ENCODE results near the gene RPH3AL. TPM values are rescaled to one million over a fixed set of nuclear protein-coding genes. Genes with fewer than 3 reads are reported as not detected.

RPH3AL gene
- total RNA-seq, 4 donors from 2014 or later: 9.9 to 44.7 (median 21.5) TPM

- H3K4me3 ChIP-seq: no peak overlapping the region
- peaks cover 0 to 12% of the 10 kb centered on the region in 2 donors for H3K4me1 ChIP-seq
- peaks cover 0 to 7% of the 10 kb centered on the region in 2 donors for H3K27me3 ChIP-seq
- no peak overlapping the region for H3K27ac ChIP-seq
- TF ChIP-seq POLR2A (IDR thresholded peaks at IDR 0.05): no peak
- no peak for TF ChIP-seq CTCF (IDR thresholded peaks at IDR 0.05)
- intact Hi-C loops (cut with DNase I; ENCODE audit: low total_unique reads): no loop called here
- no peaks in the 10 kb centered on the region for H3K36me3 ChIP-seq
- DNase-seq: no peak
- H3K9me3 ChIP-seq: no peaks in the 10 kb centered on the region
Observed at GRCh38 chr17:383771-384621, 31.4 kb upstream of the RPH3AL start.

DNA sequence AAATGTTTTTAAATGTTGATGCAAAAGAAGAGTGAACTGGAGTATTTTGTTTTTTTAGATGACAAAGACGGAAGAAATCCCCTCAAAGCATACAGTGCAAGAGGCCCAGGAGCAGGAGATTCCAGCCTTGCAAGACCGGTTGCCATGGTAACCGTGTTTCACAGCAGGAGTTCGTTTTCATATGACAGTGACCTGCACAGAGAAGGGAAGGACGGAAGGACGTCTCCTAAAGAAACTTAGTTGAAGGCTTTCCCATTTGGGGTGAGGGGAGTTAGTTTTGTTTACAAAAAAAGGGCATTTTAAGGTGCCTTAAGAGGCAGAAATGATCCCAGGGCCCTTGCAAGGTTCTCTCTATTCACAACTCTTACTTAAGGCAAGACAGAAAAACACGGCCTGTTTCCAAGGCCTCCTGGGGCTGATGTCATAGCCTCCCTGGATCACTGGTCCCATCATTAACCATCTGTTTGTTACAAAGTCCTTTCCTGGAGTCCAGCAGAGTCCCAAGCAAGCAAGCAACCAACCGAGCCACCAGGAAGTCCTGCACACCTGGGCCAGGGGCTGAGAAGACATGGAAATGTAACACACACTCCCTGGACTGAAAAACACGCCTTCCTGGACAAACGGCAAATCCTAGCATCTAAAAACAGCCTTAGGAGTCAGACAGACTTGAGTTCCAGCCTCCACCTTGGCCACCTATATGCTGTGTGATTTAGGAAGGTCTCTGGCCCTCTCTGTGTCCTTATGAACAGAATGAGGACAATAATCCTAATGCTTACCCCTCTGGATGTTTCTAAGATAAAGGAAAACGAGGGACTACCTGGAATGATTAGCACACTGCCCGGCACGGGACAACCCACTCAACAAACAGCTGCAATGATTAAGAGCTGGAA is 30.3 kb upstream of the RPH3AL start:
- no peak for DNase-seq
- TF ChIP-seq CTCF (IDR thresholded peaks at IDR 0.05) (no peak), POLR2A (IDR thresholded peaks at IDR 0.05) (no peak)
- no peaks in the 10 kb centered on the region for H3K36me3 ChIP-seq
- no peaks in the 10 kb centered on the region for H3K9me3 ChIP-seq
- peaks cover 0 to 7% of the 10 kb centered on the region in 2 donors for H3K27me3 ChIP-seq
- no peak overlapping the region for H3K4me3 ChIP-seq
- no peak overlapping the region for H3K27ac ChIP-seq
- intact Hi-C loops (cut with DNase I; ENCODE audit: low total_unique reads): no loop called here
- peaks cover 0 to 12% of the 10 kb centered on the region in 2 donors for H3K4me1 ChIP-seq

- H3K27ac ChIP-seq: no peak overlapping the region
Observed at GRCh38 chr17:381941-382643, 29.5 kb upstream of the RPH3AL start.

DNA sequence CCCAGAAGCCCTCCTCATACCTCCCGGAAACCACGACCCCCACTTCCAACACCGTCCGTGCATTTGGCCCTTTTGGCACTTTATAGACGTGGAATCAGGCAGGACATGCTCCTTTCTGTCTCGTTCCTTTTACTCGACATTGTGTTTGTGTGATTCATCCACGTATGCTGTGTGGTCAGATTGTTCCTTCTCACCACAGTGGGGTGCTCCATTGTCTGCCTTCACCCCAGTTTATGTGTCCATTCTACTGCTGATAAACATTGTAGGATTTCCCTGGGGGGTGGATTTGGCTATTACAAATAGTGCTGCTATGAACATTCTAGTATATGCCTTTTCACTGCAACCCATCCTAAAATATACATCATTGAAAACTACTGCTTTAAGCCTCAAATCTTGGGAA is 28.9 kb upstream of the RPH3AL start:
- no peak overlapping the region for H3K4me3 ChIP-seq
- peaks cover 0 to 7% of the 10 kb centered on the region in 2 donors for H3K27me3 ChIP-seq
- intact Hi-C loops (cut with DNase I; ENCODE audit: low total_unique reads): no loop called here
- no peaks in the 10 kb centered on the region for H3K36me3 ChIP-seq
- peaks cover 0 to 12% of the 10 kb centered on the region in 2 donors for H3K4me1 ChIP-seq
- H3K9me3 ChIP-seq: no peaks in the 10 kb centered on the region
- H3K27ac ChIP-seq: no peak overlapping the region
- no peak for DNase-seq
- TF ChIP-seq POLR2A (IDR thresholded peaks at IDR 0.05) (no peak), CTCF (IDR thresholded peaks at IDR 0.05) (no peak)

More at GRCh38 chr17:381941-382643, 29.5 kb upstream of the RPH3AL start:
- Histone ChIP-seq H3K36me3 (no peaks in the 10 kb centered on the region), H3K4me3 (no peak overlapping the region), H3K4me1 (peaks cover 0 to 12% of the 10 kb centered on the region in 2 donors), H3K27me3 (peaks cover 0 to 7% of the 10 kb centered on the region in 2 donors), H3K9me3 (no peaks in the 10 kb centered on the region)
- no peak for DNase-seq
- intact Hi-C loops (cut with DNase I; ENCODE audit: low total_unique reads): no loop called here
- TF ChIP-seq POLR2A (IDR thresholded peaks at IDR 0.05): no peak
- TF ChIP-seq CTCF (IDR thresholded peaks at IDR 0.05): no peak
